Measurements from ENCODE around the gene ZBTB24.
A peak's percentile ranks its signal among the peaks of the same experiment; 100 is the strongest.

The ZBTB24 gene

GRCh38 chr6:109490713-109491112 lies 7.7 kb upstream of the ZBTB24 start:
- no peak overlapping the region for H3K4me3 ChIP-seq (ENCODE audit: low read length)
- DNase-seq (ENCODE audit: low read depth) = no peak
- TF ChIP-seq, protein P1, sequence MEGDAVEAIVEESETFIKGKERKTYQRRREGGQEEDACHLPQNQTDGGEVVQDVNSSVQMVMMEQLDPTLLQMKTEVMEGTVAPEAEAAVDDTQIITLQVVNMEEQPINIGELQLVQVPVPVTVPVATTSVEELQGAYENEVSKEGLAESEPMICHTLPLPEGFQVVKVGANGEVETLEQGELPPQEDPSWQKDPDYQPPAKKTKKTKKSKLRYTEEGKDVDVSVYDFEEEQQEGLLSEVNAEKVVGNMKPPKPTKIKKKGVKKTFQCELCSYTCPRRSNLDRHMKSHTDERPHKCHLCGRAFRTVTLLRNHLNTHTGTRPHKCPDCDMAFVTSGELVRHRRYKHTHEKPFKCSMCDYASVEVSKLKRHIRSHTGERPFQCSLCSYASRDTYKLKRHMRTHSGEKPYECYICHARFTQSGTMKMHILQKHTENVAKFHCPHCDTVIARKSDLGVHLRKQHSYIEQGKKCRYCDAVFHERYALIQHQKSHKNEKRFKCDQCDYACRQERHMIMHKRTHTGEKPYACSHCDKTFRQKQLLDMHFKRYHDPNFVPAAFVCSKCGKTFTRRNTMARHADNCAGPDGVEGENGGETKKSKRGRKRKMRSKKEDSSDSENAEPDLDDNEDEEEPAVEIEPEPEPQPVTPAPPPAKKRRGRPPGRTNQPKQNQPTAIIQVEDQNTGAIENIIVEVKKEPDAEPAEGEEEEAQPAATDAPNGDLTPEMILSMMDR (conservative IDR thresholded peaks at IDR 0.05; ENCODE audit: low read depth, low read length) = no peak

DNA sequence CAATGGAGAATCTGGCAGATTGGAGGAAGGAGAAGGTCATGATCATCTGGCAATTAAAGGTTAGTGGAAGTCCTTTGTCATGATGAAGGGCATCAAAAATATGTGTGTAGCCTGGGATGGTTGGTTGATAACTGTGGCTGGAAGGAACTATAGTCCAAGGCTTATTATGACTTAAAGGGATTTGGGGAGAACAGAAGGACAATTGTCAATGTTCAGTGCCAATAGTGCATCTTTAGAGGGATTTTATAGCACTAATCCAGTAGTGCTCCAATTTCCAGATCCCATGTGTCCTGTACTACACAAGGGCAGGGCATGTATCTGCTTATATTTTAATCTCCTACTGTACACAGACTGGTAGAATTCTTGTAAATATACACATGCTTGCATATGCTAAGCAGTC lies 5.0 kb upstream of the ZBTB24 start:
- no peak for DNase-seq (ENCODE audit: low read depth)
- H3K4me3 ChIP-seq (ENCODE audit: low read length) = no peak overlapping the region
- TF ChIP-seq, protein P1 (conservative IDR thresholded peaks at IDR 0.05; ENCODE audit: low read depth, low read length) = no peak

DNA sequence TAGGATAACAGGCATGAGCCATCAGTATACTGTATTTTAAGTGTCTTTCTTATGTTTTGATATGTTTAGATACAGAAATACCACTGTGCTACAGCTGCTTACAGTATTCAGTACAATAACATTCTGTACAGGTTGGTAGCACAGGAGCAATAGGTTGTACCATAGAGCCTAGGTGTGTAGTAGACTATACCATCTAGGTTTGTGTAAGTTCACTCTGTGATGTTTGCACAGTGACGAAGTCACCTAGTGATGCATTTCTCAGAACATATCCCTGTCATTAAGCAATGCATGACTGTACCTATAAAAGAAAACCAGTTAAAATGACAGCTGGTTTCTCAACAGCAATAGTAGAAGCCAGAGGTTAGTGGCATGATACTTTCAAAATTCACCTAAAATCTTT lies 3.0 kb upstream of the ZBTB24 start:
- no peak overlapping the region for H3K4me3 ChIP-seq (ENCODE audit: low read length)
- TF ChIP-seq, protein P1 (conservative IDR thresholded peaks at IDR 0.05; ENCODE audit: low read depth, low read length) = no peak
- DNase-seq (ENCODE audit: low read depth) = no peak

- no peak overlapping the region for H3K4me3 ChIP-seq (ENCODE audit: low read length)
- TF ChIP-seq, protein P1 (conservative IDR thresholded peaks at IDR 0.05; ENCODE audit: low read depth, low read length) = no peak
- DNase-seq (ENCODE audit: low read depth) = no peak
These were observed 2.4 kb upstream of the ZBTB24 start for GRCh38 chr6:109485266-109485935.

DNA sequence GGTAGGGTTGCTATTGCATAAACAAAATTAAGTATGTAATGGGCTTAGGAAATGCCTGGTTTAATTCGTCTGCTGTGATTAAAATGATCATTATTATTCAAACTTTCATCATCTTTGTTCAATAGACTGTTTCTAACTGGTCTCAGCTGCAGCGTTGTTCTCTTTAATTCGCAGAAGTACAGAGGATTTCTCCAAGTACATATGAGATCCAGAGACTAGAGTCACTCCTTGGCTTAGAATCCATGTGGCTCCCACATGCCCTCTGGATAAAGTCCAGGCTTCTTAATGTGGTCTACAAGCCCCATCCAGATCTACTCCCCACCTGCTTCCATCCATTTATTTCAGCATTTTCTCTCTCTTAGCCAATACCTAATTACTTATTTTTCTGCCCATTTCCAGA lies 1.1 kb upstream of the ZBTB24 start:
- H3K4me3 ChIP-seq (ENCODE audit: low read length) = no peak overlapping the region
- no peak for DNase-seq (ENCODE audit: low read depth)
- TF ChIP-seq, protein P1 (conservative IDR thresholded peaks at IDR 0.05; ENCODE audit: low read depth, low read length) = no peak

DNA sequence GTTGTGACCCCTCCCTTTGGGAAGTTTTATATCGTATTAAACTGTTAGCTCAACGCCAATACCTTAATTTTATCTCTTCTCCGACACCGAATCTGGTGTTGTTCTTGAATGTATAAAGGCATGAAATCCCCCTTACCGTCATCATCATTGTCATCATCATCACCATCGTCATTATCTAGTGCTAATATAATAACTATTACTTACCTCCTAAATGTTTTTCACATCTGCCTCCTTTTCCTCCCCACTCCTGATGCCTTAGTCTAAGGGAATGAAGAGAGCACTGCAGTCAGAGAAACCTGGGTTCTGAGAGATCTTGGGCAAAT lies 677 bp upstream of the ZBTB24 start:
- TF ChIP-seq, protein P1 (conservative IDR thresholded peaks at IDR 0.05; ENCODE audit: low read depth, low read length) = no peak
- no peak for DNase-seq (ENCODE audit: low read depth)
- peak overlapping the region; percentile 42 for H3K4me3 ChIP-seq (ENCODE audit: low read length)

DNA sequence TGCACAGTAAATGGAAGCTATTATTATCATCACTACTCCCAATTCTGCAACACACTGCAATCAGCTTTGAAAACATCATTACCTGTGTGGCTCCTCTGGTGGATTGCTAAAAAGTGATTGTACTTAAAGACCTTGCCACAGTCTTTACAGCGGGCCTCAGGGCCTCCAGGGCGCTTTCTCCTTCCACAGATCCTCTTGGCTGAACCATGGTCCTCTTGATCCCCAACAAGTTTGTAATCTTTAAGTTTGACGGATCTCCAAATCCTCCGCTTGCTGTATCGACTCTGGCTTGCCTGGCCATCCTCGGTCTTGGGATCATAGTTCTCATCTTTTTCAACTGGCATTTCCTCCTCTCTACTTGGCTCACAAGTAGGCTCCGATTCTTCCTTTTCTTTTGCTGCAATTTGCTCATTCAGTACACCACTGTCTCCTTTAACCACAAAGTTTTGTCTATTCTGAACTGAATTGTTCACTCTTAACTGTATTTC lies 2.0 kb downstream of the ZBTB24 start:
- TF ChIP-seq, protein P1 (conservative IDR thresholded peaks at IDR 0.05; ENCODE audit: low read depth, low read length) = no peak
- H3K4me3 ChIP-seq (ENCODE audit: low read length) = no peak overlapping the region
- no peak for DNase-seq (ENCODE audit: low read depth)
